Activated CD8-positive, alpha-beta memory T cell treated with anti-CD3 and anti-CD28 coated beads, Interleukin-2, amount 50 U/mL, for 4 hours (primary cell): Measurements from ENCODE around the gene C17orf107.

Source experiments
- DNase-seq: peaks from one replicate; pipeline ENCODE4 v3.0.0-alpha.2; 2020

The C17orf107 gene

DNA sequence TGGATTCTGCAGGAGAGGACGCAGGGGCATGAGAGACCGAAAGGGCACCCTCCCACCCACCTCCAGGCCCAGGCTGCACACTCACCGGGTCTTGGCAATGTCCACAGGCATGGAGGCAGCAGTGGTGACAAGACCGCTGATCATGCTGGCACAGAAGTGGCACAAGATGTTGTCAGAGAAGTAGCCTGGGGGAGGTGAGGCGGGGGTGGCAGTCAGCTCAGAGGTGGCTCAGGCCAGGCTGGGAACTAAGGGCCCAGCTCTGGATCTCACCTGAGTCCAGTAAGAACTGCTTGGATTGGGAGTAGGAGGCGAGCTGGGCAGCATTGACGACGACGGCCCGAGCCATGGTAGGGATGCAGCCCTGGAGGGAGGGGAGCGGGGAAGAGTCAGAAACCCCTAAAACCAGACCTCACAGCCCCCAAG, 38.7 kb downstream of the C17orf107 start:
- no peak for DNase-seq

GRCh38 chr17:4938688-4939545, 39.6 kb downstream of the C17orf107 start:
- no peak for DNase-seq

DNA sequence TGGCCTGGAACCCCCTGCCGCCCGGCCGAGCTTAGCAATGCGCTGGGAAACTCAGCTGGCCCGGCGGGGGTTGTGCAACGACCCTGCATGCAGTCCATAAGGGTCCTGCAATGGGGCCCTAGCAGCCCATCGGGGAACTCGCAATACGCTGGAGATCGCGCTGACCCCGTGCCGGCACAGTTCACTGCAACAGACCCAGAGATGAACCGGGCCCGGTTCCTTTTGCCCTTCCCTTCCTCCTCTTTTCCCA, 40.1 kb downstream of the C17orf107 start:
- peak; percentile 35 for DNase-seq

- DNase-seq: peak; percentile 92
Observed at GRCh38 chr17:4939796-4940554, 40.6 kb downstream of the C17orf107 start, which contains the start of the genes RNF167 and SLC25A11. RNF167 (plus strand) TSS chr17:4940268; CDS start chr17:4940910, 642 bp downstream. SLC25A11 (minus strand) TSS chr17:4940046; CDS start chr17:4939910, 136 bp downstream.

GRCh38 chr17:4940555-4941318, 41.4 kb downstream of the C17orf107 start:
- DNase-seq: peak; percentile 41

GRCh38 chr17:4941319-4941610, 41.9 kb downstream of the C17orf107 start:
- DNase-seq: no peak

GRCh38 chr17:4942760-4943508, 43.6 kb downstream of the C17orf107 start:
- no peak for DNase-seq

GRCh38 chr17:4944163-4944553, 44.8 kb downstream of the C17orf107 start:
- DNase-seq: no peak

DNA sequence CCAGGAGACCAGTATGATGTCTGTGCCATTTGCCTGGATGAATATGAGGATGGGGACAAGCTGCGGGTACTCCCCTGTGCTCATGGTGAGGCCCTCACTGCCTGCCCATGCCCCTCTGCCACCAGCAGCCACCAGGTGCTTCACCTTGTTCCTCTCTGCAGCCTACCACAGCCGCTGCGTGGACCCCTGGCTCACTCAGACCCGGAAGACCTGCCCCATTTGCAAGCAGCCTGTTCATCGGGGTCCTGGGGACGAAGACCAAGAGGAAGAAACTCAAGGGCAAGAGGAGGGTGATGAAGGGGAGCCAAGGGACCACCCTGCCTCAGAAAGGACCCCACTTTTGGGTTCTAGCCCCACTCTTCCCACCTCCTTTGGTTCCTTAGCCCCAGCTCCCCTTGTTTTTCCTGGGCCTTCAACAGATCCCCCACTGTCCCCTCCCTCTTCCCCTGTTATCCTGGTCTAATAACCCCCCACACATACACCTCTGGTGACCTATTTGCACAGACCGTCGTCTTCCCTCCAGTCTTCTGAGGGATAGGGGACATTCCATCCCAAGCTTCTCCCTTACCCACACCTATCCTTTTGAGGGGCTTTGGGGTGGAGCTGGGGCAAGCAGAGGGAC, 45.3 kb downstream of the C17orf107 start:
- peak; percentile 42 for DNase-seq

- DNase-seq: peak; percentile 87
Observed at GRCh38 chr17:4945176-4945943, 46.0 kb downstream of the C17orf107 start.

DNA sequence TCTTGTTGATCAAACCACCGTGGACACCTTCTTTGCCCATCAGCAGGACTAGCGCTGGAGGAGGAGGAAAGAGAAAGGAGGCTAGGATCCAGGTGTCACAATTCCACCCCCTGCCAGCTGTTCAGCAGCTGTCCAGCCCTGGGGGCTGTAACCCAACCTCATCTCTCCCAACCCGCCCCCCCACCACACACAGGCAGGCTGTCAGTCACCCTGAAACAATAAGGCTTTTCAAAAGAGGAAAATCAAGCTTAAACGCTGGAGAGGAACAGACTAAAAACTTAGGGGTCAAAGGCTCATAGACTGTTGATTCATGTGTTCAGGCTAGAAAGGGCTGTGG, 46.6 kb downstream of the C17orf107 start:
- no peak for DNase-seq

GRCh38 chr17:4946312-4946976, 47.1 kb downstream of the C17orf107 start:
- DNase-seq: no peak

DNA sequence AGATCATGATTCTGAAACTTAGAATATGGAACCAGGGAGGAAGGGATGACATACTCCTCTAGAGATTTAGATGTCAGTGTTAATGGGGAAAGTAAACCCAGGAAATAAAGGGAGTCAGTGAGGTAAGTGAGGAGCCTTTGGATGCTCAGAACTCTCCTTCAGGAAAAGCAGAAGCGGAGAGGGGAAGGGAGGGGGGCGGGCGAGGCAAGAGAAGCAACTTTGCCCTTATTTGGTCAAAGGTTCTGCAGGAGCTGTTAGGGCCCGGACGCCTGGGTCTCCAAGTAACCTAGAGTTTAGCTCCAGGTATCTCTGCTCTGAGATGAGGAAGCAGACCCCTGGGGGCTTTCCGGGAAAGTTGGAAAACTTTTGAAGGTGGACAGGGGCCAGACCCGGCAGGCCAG, 47.7 kb downstream of the C17orf107 start:
- DNase-seq: no peak

GRCh38 chr17:4947411-4948165, 48.3 kb downstream of the C17orf107 start:
- DNase-seq: peak; percentile 68

- DNase-seq: peak; percentile 88
Observed at GRCh38 chr17:4948166-4948930, 49.0 kb downstream of the C17orf107 start, which contains the start of gene PFN1. PFN1 (minus strand) TSS chr17:4948530; CDS start chr17:4948394, 136 bp downstream.

GRCh38 chr17:4948931-4949320, 49.6 kb downstream of the C17orf107 start:
- DNase-seq: peak; percentile 66

GRCh38 chr17:4949321-4950074, 50.2 kb downstream of the C17orf107 start:
- peak; percentile 74 for DNase-seq

DNA sequence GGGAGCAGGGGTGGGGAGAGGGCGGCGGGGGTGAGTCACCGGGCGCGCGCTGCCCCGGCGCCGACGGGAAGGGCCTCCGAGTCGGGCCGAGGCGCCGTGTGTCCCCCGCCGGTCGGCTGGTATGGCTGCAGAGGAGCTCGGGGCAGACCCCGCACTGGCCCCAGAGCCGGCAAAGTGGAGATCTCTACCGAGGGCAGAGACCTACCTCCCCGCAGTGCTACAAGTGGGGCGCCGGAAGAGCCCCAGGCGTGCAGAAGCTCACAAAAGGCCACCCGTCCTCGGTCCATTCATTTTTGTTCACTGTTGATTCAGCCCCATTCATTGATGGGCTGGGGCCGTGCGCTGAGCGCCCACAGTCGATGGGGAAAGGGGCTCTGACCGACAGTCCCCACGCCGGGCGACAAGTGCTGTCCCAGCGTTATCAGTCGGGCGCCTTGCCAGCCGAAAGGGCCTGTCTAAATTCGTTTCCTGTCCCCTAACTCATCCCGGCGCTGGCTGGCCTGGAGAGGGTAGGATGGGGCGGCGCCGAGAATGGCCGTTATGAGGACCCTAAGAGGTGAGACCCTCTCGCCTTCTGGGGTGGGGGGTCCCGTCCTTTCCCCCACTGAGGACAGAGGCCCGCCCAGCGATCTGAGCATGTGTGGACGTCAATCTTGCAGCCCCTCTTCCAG, 50.9 kb downstream of the C17orf107 start:
- DNase-seq: peak; percentile 70
